ENCODE measurements around the gene ARHGAP25.

ARHGAP25 gene

GRCh38 chr2:68693951-68694350 is 40.7 kb upstream of the ARHGAP25 start:
- no peak for TF ChIP-seq CTCF (conservative IDR thresholded peaks at IDR 0.05; ENCODE audit: control insufficient read depth, insufficient read depth, low read depth, low read length)
- no peak overlapping the region for H3K4me3 ChIP-seq (ENCODE audit: control insufficient read depth, low read depth, low read length)
- no peak for DNase-seq (ENCODE audit: low read depth)

GRCh38 chr2:68695971-68696370 is 38.6 kb upstream of the ARHGAP25 start:
- DNase-seq (ENCODE audit: low read depth) = no peak
- no peak for TF ChIP-seq CTCF (conservative IDR thresholded peaks at IDR 0.05; ENCODE audit: control insufficient read depth, insufficient read depth, low read depth, low read length)
- H3K4me3 ChIP-seq (ENCODE audit: control insufficient read depth, low read depth, low read length) = no peak overlapping the region

- TF ChIP-seq CTCF (conservative IDR thresholded peaks at IDR 0.05; ENCODE audit: control insufficient read depth, insufficient read depth, low read depth, low read length) = no peak
- no peak overlapping the region for H3K4me3 ChIP-seq (ENCODE audit: control insufficient read depth, low read depth, low read length)
- no peak for DNase-seq (ENCODE audit: low read depth)
Measured at GRCh38 chr2:68696554-68696953, 38.1 kb upstream of the ARHGAP25 start.

GRCh38 chr2:68698567-68699377 is 35.8 kb upstream of the ARHGAP25 start:
- TF ChIP-seq CTCF (conservative IDR thresholded peaks at IDR 0.05; ENCODE audit: control insufficient read depth, insufficient read depth, low read depth, low read length) = no peak
- DNase-seq (ENCODE audit: low read depth) = no peak
- H3K4me3 ChIP-seq (ENCODE audit: control insufficient read depth, low read depth, low read length) = no peak overlapping the region

GRCh38 chr2:68700560-68700959 is 34.1 kb upstream of the ARHGAP25 start:
- TF ChIP-seq CTCF (conservative IDR thresholded peaks at IDR 0.05; ENCODE audit: control insufficient read depth, insufficient read depth, low read depth, low read length) = no peak
- H3K4me3 ChIP-seq (ENCODE audit: control insufficient read depth, low read depth, low read length) = no peak overlapping the region
- DNase-seq (ENCODE audit: low read depth) = no peak

GRCh38 chr2:68706637-68707036 is 28.0 kb upstream of the ARHGAP25 start:
- H3K4me3 ChIP-seq (ENCODE audit: control insufficient read depth, low read depth, low read length) = no peak overlapping the region
- no peak for DNase-seq (ENCODE audit: low read depth)
- TF ChIP-seq CTCF (conservative IDR thresholded peaks at IDR 0.05; ENCODE audit: control insufficient read depth, insufficient read depth, low read depth, low read length) = no peak

Data from fibroblast of mammary gland (primary cell).